H9 (cell line): ENCODE measurements around the gene UBE4A. TPM values are rescaled to one million over a fixed set of nuclear protein-coding genes. Genes with fewer than 3 reads are reported as not detected.

Experiments
- DNase-seq: peaks from one replicate; pipeline ENCODE4 v3.0.0-alpha.2; 2017
- H2AFZ ChIP-seq: one replicate; pipeline ENCODE4 v1.6.1; 2013; ENCODE audit warnings: mild to moderate bottlenecking, low read length, control low read depth, moderate library complexity
- H2AK5ac ChIP-seq: 2 replicates; pipeline ENCODE4 v1.6.1; 2013; ENCODE audit warnings: low read length, control low read depth, mixed read lengths; ENCODE audit not compliant: insufficient read length
- H2BK120ac ChIP-seq: one replicate; pipeline ENCODE4 v1.6.1; 2013; ENCODE audit warnings: low read depth, mild to moderate bottlenecking, low read length, control low read depth, inconsistent platforms; ENCODE audit not compliant: poor library complexity, severe bottlenecking
- H2BK12ac ChIP-seq: 2 replicates; pipeline ENCODE4 v1.6.1; 2013; ENCODE audit warnings: low read length, control low read depth, mixed read lengths, low read depth; ENCODE audit not compliant: insufficient read length
- H2BK15ac ChIP-seq: 2 replicates; pipeline ENCODE4 v1.6.1; 2013; ENCODE audit warnings: low read depth, low read length, control low read depth
- H2BK20ac ChIP-seq: one replicate; pipeline ENCODE4 v1.6.1; 2013; ENCODE audit warnings: low read depth, mild to moderate bottlenecking, low read length, control low read depth, inconsistent platforms; ENCODE audit not compliant: poor library complexity, severe bottlenecking
- H2BK5ac ChIP-seq: 2 replicates; pipeline ENCODE4 v1.6.1; 2013; ENCODE audit warnings: low read length, control low read depth, mixed read lengths; ENCODE audit not compliant: insufficient read length
- H3K14ac ChIP-seq: 2 replicates; pipeline ENCODE4 v1.6.1; 2013; ENCODE audit warnings: low read length, control low read depth; ENCODE audit not compliant: insufficient read depth
- H3K18ac ChIP-seq: 2 replicates; pipeline ENCODE4 v1.6.1; 2013; ENCODE audit warnings: low read depth, mild to moderate bottlenecking, mixed read lengths, low read length, control low read depth; ENCODE audit not compliant: insufficient read length
- H3K23ac ChIP-seq: 2 replicates; pipeline ENCODE4 v1.6.1; 2013; ENCODE audit warnings: low read length, control low read depth, mixed read lengths, low read depth; ENCODE audit not compliant: insufficient read length
- H3K23me2 ChIP-seq: 2 replicates; pipeline ENCODE4 v1.6.1; 2013; ENCODE audit warnings: low read depth, mild to moderate bottlenecking, mixed read lengths, low read length, control low read depth; ENCODE audit not compliant: insufficient read length, poor library complexity, severe bottlenecking
- H3K27ac ChIP-seq: 2 replicates; pipeline ENCODE4 v1.5.1; 2013; ENCODE audit warnings: low read length, control low read depth, mixed read lengths, low read depth; ENCODE audit not compliant: insufficient read length
- H3K27me3 ChIP-seq: 2 replicates; pipeline ENCODE4 v1.6.1; 2013; ENCODE audit warnings: low read length, control low read depth, inconsistent platforms; ENCODE audit not compliant: insufficient read depth
- H3K4ac ChIP-seq: 2 replicates; pipeline ENCODE4 v1.6.1; 2013; ENCODE audit warnings: low read depth, mild to moderate bottlenecking, control low read depth, inconsistent platforms, low read length, moderate library complexity
- H3K4me1 ChIP-seq: 2 replicates; pipeline ENCODE4 v1.6.1; 2013; ENCODE audit warnings: low read length, control low read depth, inconsistent platforms; ENCODE audit not compliant: insufficient read depth
- H3K4me2 ChIP-seq: 2 replicates; pipeline ENCODE4 v1.6.1; 2013; ENCODE audit warnings: low read length, control low read depth, mixed read lengths; ENCODE audit not compliant: insufficient read length, insufficient read depth
- H3K56ac ChIP-seq: 2 replicates; pipeline ENCODE4 v1.6.1; 2013; ENCODE audit warnings: low read depth, mild to moderate bottlenecking, mixed read lengths, low read length, control low read depth; ENCODE audit not compliant: insufficient read length
- H3K79me1 ChIP-seq: 2 replicates; pipeline ENCODE4 v1.6.1; 2013; ENCODE audit warnings: low read depth, mild to moderate bottlenecking, moderate library complexity, low read length, control low read depth, inconsistent platforms; ENCODE audit not compliant: insufficient read depth, poor library complexity, severe bottlenecking
- H3K79me2 ChIP-seq: 2 replicates; pipeline ENCODE4 v1.6.1; 2013; ENCODE audit warnings: low read length, control low read depth, inconsistent platforms; ENCODE audit not compliant: insufficient read depth
- H3K9ac ChIP-seq: 2 replicates; pipeline ENCODE4 v1.6.1; 2013; ENCODE audit warnings: low read length, control low read depth, mixed read lengths; ENCODE audit not compliant: insufficient read length; ENCODE audit errors: extremely low read depth
- H3K9me3 ChIP-seq: one replicate; pipeline ENCODE4 v1.6.1; 2013; ENCODE audit warnings: low read depth, low read length, inconsistent platforms; ENCODE audit not compliant: control insufficient read depth
- H3T11ph ChIP-seq: one replicate; pipeline ENCODE4 v1.6.1; 2013; ENCODE audit warnings: mild to moderate bottlenecking, low read length, control low read depth, inconsistent platforms
- H4K20me1 ChIP-seq: one replicate; pipeline ENCODE4 v1.6.1; 2013; ENCODE audit not compliant: control insufficient read depth, insufficient read length, insufficient read depth
- H4K5ac ChIP-seq: 2 replicates; pipeline ENCODE4 v1.6.1; 2013; ENCODE audit warnings: low read depth, mild to moderate bottlenecking, mixed read lengths, low read length, control low read depth; ENCODE audit not compliant: insufficient read length
- H4K8ac ChIP-seq: replicated peaks from 2 replicates; pipeline ENCODE4 v1.6.1; 2013; ENCODE audit warnings: low read length, control low read depth, mixed read lengths, low read depth; ENCODE audit not compliant: insufficient read length
- H4K91ac ChIP-seq: 2 replicates; pipeline ENCODE4 v1.6.1; 2013; ENCODE audit warnings: low read depth, mild to moderate bottlenecking, moderate library complexity, mixed read lengths, low read length, control low read depth; ENCODE audit not compliant: insufficient read length
- H3K27ac Mint-ChIP-seq, 3 experiments: 2 replicates in 2 of 3; 3 replicates in 1 of 3; pipeline ENCODE4 v1.8.0; 2020 to 2021; ENCODE audit warnings: mixed read lengths in 3 of 3, mild to moderate bottlenecking in 1 of 3, moderate library complexity in 1 of 3
- H3K27me3 Mint-ChIP-seq: 2 replicates; pipeline ENCODE4 v1.8.0; 2021; ENCODE audit warnings: low read depth, mild to moderate bottlenecking, moderate library complexity, mixed read lengths
- H3K36me3 Mint-ChIP-seq, 3 experiments: 2 replicates in 2 of 3; 3 replicates in 1 of 3; pipeline ENCODE4 v1.8.0; 2020 to 2021; ENCODE audit warnings: low read depth in 3 of 3, mixed read lengths in 3 of 3; ENCODE audit not compliant: insufficient read depth in 1 of 3
- H3K4me1 Mint-ChIP-seq, 2 experiments: 2 replicates each; pipeline ENCODE4 v1.8.0; 2020; ENCODE audit warnings: mixed read lengths in 2 of 2
- H3K4me3 Mint-ChIP-seq, 2 experiments: 2 replicates in 1 of 2; 3 replicates in 1 of 2; pipeline ENCODE4 v1.8.0; 2020 to 2021; ENCODE audit warnings: mild to moderate bottlenecking in 2 of 2, mixed read lengths in 2 of 2, moderate library complexity in 1 of 2
- H3K9me3 Mint-ChIP-seq, 2 experiments: 2 replicates in 1 of 2; 3 replicates in 1 of 2; pipeline ENCODE4 v1.8.0; 2020; ENCODE audit warnings: mild to moderate bottlenecking in 2 of 2, mixed read lengths in 2 of 2, moderate library complexity in 1 of 2
- WGBS: extraction: QIAGEN DNeasy Blood & Tissue Kit; methylation state at CpG from one replicate; pipeline ENCODE4 v1.1.7; 2013; ENCODE audit warnings: missing lambda C conversion rate, low lambda C conversion rate, mixed read lengths; ENCODE audit not compliant: insufficient read length; ENCODE audit errors: extremely low coverage; 5-methylcytosine and 5-hydroxymethylcytosine counted together
- long read RNA-seq: library from polyadenylated mRNA; unstranded; transcript quantifications from one replicate; pipeline ENCODE4 v2.0.0, GENCODE V29; 2020
- total RNA-seq: library from RNA; stranded (reverse); gene quantifications from 2 replicates; pipeline ENCODE4 v1.2.1, GENCODE V29; 2021
- TF ChIP-seq, protein P1 (sequence below): fragments of 200-600 bp; sonication (generic); conservative IDR thresholded peaks from 3 replicates; pipeline ENCODE4 v1.8.0; 2021; ENCODE audit warnings: antibody characterized with exemption, mild to moderate bottlenecking

The UBE4A gene, protein sequence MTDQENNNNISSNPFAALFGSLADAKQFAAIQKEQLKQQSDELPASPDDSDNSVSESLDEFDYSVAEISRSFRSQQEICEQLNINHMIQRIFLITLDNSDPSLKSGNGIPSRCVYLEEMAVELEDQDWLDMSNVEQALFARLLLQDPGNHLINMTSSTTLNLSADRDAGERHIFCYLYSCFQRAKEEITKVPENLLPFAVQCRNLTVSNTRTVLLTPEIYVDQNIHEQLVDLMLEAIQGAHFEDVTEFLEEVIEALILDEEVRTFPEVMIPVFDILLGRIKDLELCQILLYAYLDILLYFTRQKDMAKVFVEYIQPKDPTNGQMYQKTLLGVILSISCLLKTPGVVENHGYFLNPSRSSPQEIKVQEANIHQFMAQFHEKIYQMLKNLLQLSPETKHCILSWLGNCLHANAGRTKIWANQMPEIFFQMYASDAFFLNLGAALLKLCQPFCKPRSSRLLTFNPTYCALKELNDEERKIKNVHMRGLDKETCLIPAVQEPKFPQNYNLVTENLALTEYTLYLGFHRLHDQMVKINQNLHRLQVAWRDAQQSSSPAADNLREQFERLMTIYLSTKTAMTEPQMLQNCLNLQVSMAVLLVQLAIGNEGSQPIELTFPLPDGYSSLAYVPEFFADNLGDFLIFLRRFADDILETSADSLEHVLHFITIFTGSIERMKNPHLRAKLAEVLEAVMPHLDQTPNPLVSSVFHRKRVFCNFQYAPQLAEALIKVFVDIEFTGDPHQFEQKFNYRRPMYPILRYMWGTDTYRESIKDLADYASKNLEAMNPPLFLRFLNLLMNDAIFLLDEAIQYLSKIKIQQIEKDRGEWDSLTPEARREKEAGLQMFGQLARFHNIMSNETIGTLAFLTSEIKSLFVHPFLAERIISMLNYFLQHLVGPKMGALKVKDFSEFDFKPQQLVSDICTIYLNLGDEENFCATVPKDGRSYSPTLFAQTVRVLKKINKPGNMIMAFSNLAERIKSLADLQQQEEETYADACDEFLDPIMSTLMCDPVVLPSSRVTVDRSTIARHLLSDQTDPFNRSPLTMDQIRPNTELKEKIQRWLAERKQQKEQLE
- total RNA-seq = 33.0 and 33.7 TPM in 2 replicates
- long read RNA-seq, full-length matches to known transcripts = 29 of 125 reads
- long read RNA-seq, partial matches to known transcripts = 50 of 125 reads
- long read RNA-seq, other reads (novel, unspliced or antisense) = 46 of 125 reads

DNA sequence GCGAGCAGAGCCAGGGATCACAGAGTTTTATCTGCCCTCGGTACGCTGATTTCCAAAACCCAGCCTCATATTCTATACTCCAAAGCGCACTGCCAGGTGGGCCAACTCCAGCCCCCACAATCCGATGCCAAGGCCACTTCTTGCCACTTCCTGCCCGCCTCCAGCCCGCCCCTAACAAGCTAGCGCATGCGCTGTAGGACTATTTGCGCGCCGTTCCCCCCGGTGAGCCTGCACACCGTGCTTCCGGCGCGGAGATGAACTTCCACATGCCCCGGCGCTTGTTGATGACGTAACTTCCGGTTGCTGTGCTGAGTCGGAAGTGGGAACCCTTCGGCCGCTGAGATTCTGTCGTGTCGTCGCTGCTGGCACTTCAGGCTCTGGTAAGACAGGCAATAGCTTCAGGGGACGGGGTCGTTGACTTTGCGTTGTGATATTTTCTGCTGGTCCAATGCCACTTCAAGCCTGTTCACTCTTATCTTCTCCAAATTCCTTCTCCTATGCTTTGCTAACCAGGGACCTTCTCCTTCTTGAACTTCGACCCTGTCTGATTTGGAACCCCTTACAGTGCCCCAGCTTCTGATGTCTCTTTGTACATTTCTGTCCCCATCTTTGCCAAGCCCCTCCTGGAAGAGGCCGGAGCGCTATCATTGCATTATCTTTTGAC, at the start of gene UBE4A:
UBE4A (plus strand) TSS at position 306 of the 664 bp plus-strand sequence. CDS start 5,481 bp downstream, outside the sequence.
- H2BK15ac ChIP-seq = no peak within 1 kb of the TSS
- Mint-ChIP-seq H3K9me3 (peaks cover 0 to 4% of the 10 kb centered on the region in 2 experiments; a peak in 1 of 5 replicates), H3K4me3 (peak within 1 kb of the TSS; percentile 92 to 96), H3K36me3 (0 out of 7 replicates have a peak, but pooled peaks cover 0 to 2% (median 0%) of the 10 kb centered on the region in 3 experiments), H3K27ac (peak within 1 kb of the TSS; percentile 60 to 96 (median 81)), H3K27me3 (peaks cover 25% of the 10 kb centered on the region), H3K4me1 (peaks cover 0 to 9% of the 10 kb centered on the region in 2 experiments)
- no peak within 1 kb of the TSS for H2BK5ac ChIP-seq
- H3K27ac ChIP-seq = no peak within 1 kb of the TSS
- DNase-seq = peak; percentile 96
- H2AFZ ChIP-seq = no peak within 1 kb of the TSS
- H3K18ac ChIP-seq = no peak within 1 kb of the TSS
- H4K91ac ChIP-seq = no peak within 1 kb of the TSS
- H2BK20ac ChIP-seq = no peak within 1 kb of the TSS
- WGBS = no CpG with 5 or more reads among the region's 33 CpGs
- H2BK120ac ChIP-seq = no peak within 1 kb of the TSS
- H4K20me1 ChIP-seq = no peaks in the 10 kb centered on the region
- H3K79me2 ChIP-seq = peaks cover 5% of the 10 kb centered on the region; the same call in 1 of the 2 replicates
- H3K14ac ChIP-seq = no peak within 1 kb of the TSS; the same call in 1 of the 2 replicates
- no peak within 1 kb of the TSS for H2BK12ac ChIP-seq
- no peaks in the 10 kb centered on the region for H3K9me3 ChIP-seq
- peak within 1 kb of the TSS; percentile 93 for H3K4me2 ChIP-seq
- H3K4me1 ChIP-seq = peaks cover 3% of the 10 kb centered on the region; the same call in 1 of the 2 replicates
- peak within 1 kb of the TSS; percentile 87 for H3K9ac ChIP-seq
- peaks cover 3% of the 10 kb centered on the region for H3K23me2 ChIP-seq
- TF ChIP-seq, protein P1, sequence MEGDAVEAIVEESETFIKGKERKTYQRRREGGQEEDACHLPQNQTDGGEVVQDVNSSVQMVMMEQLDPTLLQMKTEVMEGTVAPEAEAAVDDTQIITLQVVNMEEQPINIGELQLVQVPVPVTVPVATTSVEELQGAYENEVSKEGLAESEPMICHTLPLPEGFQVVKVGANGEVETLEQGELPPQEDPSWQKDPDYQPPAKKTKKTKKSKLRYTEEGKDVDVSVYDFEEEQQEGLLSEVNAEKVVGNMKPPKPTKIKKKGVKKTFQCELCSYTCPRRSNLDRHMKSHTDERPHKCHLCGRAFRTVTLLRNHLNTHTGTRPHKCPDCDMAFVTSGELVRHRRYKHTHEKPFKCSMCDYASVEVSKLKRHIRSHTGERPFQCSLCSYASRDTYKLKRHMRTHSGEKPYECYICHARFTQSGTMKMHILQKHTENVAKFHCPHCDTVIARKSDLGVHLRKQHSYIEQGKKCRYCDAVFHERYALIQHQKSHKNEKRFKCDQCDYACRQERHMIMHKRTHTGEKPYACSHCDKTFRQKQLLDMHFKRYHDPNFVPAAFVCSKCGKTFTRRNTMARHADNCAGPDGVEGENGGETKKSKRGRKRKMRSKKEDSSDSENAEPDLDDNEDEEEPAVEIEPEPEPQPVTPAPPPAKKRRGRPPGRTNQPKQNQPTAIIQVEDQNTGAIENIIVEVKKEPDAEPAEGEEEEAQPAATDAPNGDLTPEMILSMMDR = no peak
- no peak within 1 kb of the TSS for H3K56ac ChIP-seq
- H3K79me1 ChIP-seq = no peaks in the 10 kb centered on the region
- no peak within 1 kb of the TSS for H3T11ph ChIP-seq
- no peak within 1 kb of the TSS for H3K23ac ChIP-seq
- H4K5ac ChIP-seq = no peak within 1 kb of the TSS
- no peaks in the 10 kb centered on the region for H3K27me3 ChIP-seq
- H2AK5ac ChIP-seq = no peak within 1 kb of the TSS
- no peak within 1 kb of the TSS for H4K8ac ChIP-seq
- H3K4ac ChIP-seq = no peak within 1 kb of the TSS
